Astrocyte of the hippocampus (primary cell): Measurements from ENCODE around the gene INS.

Experiments used
- DNase-seq: peaks from one replicate; pipeline ENCODE4 v3.0.0; 2011; ENCODE audit warnings: low read depth, low spot score

Gene INS

GRCh38 chr11:2164861-2165555, 4.0 kb upstream of the INS start:
- DNase-seq, result no peak

GRCh38 chr11:2164081-2164480, 3.1 kb upstream of the INS start:
- no peak for DNase-seq

- DNase-seq, result no peak
These were observed 2.5 kb upstream of the INS start for GRCh38 chr11:2163428-2163978.

GRCh38 chr11:2159536-2160413, 1.2 kb downstream of the INS start:
- DNase-seq, result no peak

DNA sequence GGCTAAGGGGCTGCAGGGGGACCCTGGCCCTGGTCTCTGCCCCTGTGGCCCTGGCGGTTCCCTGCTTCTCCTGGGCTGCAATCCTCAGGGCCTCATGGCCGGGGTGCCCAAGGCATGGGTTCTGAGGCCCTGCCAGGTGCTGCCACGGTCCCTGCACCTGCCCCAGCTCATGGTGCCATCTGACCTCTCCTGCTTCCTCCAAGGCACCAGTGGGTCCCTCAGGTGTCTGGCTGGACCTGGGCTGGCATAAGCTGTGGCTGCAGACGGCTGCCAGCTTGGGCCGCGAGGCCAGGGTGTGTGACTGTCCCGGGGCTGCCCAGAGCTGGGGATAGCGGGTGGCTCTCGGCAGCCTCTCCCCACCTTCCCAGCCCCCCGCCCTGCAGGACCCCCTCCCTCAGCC, 2.0 kb downstream of the INS start:
- no peak for DNase-seq

DNA sequence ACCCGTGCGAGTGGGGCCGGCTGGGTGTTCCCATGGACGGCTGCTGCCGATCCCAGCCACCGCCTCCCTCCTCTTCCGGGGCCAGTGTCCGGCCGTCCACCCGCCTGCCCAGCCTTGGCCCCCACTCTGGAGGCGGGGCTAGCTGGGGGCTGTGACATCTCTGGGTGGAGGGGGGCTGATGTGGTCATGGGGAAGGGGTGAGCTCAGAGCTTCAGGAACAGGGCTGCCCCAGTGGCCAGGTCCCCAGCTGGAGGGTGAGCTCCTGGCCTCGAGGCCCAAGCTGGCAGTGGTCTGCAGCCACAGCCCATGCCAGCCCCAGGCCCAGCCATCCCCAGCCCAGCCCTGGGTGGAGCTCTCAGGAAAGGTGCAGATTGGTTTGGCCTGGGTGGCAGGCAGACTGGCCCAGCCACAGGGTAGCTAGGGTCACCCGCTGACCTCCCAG, 2.7 kb downstream of the INS start:
- DNase-seq, result no peak

DNA sequence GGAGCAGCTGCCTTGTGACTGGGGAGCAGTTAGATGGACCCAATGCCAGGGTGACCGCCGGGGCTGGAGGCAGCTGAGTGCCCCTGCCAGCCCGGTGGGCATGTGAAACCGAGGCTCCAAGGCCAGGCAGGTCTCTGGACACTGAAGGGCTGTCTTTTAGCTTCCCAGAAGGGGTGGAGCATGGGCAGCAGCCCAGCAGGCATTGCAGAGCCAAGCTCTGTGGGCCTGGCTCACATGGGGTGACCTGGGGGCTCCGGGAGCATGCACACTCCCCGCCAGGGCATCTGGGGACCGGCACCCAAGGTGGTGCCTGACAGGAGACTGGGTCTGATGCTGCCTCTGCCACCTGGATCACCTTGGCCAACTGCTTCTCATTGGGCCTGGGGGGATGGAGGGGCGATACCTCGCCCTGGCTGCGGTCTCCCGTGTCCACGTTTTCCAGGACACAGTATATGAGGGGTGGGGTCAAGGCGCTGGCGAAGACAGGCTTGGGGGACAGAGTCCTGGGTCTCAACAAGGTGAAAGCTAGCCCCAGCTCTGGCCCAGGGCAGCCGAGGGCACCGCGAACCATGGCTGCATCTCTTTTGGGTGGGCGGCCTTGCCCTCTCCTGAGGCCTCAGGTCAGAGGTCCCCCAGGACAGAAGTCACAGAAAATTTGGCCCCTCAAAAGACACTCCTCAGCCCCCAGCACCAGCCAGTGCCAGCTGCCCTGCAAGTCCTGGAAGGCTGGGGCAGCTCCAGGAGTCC, 3.5 kb downstream of the INS start:
- no peak for DNase-seq

DNA sequence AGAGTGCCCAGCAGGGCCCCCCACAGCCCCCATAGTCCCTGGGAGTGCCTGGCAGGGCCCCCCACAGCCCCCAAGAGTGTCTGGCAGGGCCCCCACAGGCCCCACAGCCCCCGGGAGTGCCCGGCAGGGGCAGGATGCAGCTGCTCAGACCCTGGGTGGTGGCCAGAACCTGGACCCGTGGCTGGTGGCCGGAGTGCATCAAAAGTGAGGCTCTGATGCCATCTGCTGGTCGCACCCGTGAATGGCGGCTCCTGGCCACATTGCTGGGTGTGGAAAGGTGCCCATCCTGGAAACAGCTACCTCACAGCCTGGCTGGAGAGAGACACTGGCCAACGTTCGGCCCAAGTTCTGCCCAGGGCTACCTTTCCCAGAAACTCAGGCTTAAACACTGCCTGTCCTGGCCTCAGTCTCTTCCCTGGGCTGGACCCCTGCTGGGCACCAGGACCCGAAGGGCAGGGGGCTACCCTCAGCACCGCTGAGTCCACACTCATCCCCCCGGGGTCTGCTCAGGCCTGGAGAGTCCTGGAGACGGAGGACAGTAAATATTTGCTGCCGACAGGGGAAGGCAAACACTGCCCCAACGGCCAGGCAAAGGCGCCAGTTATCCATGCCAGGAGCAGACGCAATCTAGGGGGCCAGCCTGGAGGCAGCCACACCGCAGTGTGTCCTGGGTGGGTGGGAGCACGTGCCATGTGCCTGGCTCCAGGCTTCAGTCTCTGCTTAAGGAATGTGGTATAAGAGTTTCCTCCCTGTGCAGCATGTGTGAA, 4.4 kb downstream of the INS start:
- DNase-seq, result peak; percentile 84

- DNase-seq, result no peak
These were observed 5.5 kb downstream of the INS start for GRCh38 chr11:2155511-2155910.

GRCh38 chr11:2154889-2155288, 6.1 kb downstream of the INS start:
- DNase-seq, result no peak

DNA sequence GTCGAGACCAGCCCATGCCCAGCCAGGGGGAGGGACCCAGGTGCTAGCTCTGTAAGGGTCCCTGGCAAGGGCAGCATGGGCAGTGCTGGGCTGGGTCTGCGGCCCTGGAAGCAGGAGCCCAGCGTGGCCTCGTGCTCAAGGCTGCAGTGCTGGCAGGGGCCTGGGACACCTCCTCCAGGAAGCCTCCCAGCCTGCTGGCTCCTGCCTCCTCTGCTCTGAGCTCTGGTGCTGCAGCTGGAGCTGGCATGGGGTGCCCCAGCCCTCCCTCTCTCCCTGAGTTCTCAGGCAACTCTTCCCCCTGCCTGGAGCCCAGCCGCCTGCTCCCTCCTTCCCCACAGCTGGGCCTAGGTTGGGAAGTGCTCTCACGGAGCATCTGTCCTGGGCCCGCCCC, 6.8 kb downstream of the INS start:
- DNase-seq, result no peak

GRCh38 chr11:2153581-2154194, 7.3 kb downstream of the INS start:
- no peak for DNase-seq

DNA sequence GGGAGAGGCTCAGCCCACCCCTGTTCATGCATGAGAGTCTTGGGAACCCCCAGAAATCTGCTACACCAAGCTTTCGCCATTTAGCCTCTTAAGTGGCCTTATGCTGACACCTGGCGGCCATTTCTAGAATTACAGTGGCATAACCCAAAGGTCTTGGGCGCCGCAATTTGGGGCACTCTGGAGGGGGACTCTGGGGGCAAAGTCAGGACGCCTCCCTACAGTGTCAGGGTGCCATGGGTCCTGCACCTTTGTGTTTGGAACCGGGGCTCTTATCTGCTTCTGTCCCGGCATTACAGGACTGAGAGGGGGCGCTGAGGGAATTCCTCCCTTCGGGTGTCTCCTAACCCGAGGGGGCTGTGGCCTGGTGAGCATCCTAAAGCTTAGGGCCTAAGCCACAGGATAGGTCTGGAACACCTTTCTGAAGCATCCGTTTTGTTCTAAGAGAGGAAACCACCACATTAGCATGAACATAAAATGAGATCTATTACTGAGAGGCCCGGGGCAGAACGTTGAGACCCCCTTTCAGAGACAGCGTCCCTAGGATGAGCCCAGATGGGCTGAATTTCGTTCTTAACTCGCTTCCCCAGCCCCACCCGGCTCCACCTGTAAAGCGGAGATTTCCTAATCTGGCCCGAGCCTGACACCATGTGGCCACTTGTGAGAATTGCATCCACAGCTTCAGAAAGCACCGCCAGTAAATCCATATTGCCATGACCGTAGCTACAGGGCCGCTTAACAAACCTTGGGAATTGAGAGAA, 9.3 kb downstream of the INS start:
- DNase-seq, result peak; percentile 83

- DNase-seq, result peak; percentile 78
These were observed 10.9 kb downstream of the INS start for GRCh38 chr11:2149864-2150847.

GRCh38 chr11:2149460-2149859, 11.5 kb downstream of the INS start:
- DNase-seq, result no peak

DNA sequence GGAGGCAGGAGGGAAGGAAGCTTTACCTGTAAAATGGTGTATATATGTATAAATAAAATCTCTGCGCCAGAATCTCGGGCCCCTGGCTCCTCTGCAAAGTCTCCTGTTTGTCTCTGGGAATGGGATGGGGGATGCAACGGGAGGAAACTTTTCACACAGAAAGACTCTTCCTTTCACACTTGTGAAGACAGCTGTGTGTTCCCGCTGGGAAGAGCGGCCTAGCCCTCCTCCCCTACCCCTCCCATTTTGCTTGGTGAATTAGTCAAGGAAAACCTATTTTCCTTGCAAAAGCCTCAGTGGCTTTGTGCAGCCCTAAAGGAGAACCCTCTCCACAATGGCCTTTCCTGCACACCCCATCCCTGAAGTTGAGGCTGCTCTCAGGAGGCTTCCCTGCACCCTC, 12.4 kb downstream of the INS start:
- no peak for DNase-seq

- DNase-seq, result no peak
These were observed 13.6 kb downstream of the INS start for GRCh38 chr11:2147391-2147790.

- no peak for DNase-seq
These were observed 15.0 kb downstream of the INS start for GRCh38 chr11:2146051-2146450.
